GM23248 (cell line): ENCODE measurements around the gene ADIPOR2. TPM values are rescaled to one million over a fixed set of nuclear protein-coding genes. Genes with fewer than 3 reads are reported as not detected.

Experiments used
- DNase-seq: peaks from one replicate; pipeline ENCODE4 v3.0.0-alpha.2; 2015
- H2AFZ ChIP-seq: fragments of 200-600 bp; sonication (generic); 2 replicates; pipeline ENCODE4 v1.6.1; 2016; ENCODE audit warnings: antibody characterized with exemption
- H3F3A ChIP-seq: fragments of 200-600 bp; sonication (generic); 2 replicates; pipeline ENCODE4 v1.6.1; 2016; ENCODE audit warnings: mild to moderate bottlenecking, antibody characterized with exemption, mixed run types; ENCODE audit not compliant: insufficient read depth
- H3K27ac ChIP-seq: fragments of 200-600 bp; sonication (generic); 2 replicates; pipeline ENCODE4 v1.5.1; 2016; ENCODE audit warnings: mild to moderate bottlenecking
- H3K27me3 ChIP-seq: fragments of 200-600 bp; sonication (generic); replicated peaks from 2 replicates; pipeline ENCODE4 v1.6.1; 2016; ENCODE audit warnings: mild to moderate bottlenecking; ENCODE audit not compliant: insufficient read depth
- H3K36me3 ChIP-seq: fragments of 200-600 bp; sonication (generic); 2 replicates; pipeline ENCODE4 v1.6.1; 2016; ENCODE audit warnings: low read depth, mild to moderate bottlenecking
- H3K4me1 ChIP-seq: fragments of 200-600 bp; sonication (generic); 2 replicates; pipeline ENCODE4 v1.6.1; 2016; ENCODE audit warnings: mild to moderate bottlenecking; ENCODE audit not compliant: insufficient read depth
- H3K4me2 ChIP-seq: fragments of 200-600 bp; sonication (generic); one replicate; pipeline ENCODE4 v1.6.1; 2016; ENCODE audit warnings: mild to moderate bottlenecking; ENCODE audit not compliant: unreplicated experiment
- H3K4me3 ChIP-seq: fragments of 200-600 bp; sonication (generic); 2 replicates; pipeline ENCODE4 v1.5.1; 2016; ENCODE audit warnings: mild to moderate bottlenecking
- H3K79me2 ChIP-seq: fragments of 200-600 bp; sonication (generic); 2 replicates; pipeline ENCODE4 v1.6.1; 2016; ENCODE audit warnings: mild to moderate bottlenecking; ENCODE audit not compliant: insufficient read depth
- H3K9ac ChIP-seq: fragments of 200-600 bp; sonication (generic); 2 replicates; pipeline ENCODE4 v1.6.1; 2016; ENCODE audit warnings: mild to moderate bottlenecking
- H3K9me2 ChIP-seq: fragments of 200-600 bp; sonication (generic); 2 replicates; pipeline ENCODE4 v1.6.1; 2016; ENCODE audit warnings: mixed run types, mild to moderate bottlenecking, moderate library complexity; ENCODE audit not compliant: insufficient read depth
- H3K9me3 ChIP-seq: fragments of 200-600 bp; sonication (generic); one replicate; pipeline ENCODE4 v1.6.1; 2017; ENCODE audit warnings: low read depth
- H4K20me1 ChIP-seq: fragments of 200-600 bp; sonication (generic); 2 replicates; pipeline ENCODE4 v1.6.0; 2016; ENCODE audit not compliant: insufficient read depth
- EZH2 ChIP-seq: fragments of 200-600 bp; sonication (generic); IDR thresholded peaks from 2 replicates; pipeline ENCODE4 v1.6.1; 2018; ENCODE audit warnings: antibody characterized with exemption, mild to moderate bottlenecking; ENCODE audit not compliant: insufficient read depth, poor library complexity, severe bottlenecking
- EZH2phosphoT487 ChIP-seq: fragments of 200-600 bp; sonication (generic); IDR thresholded peaks from 2 replicates; pipeline ENCODE4 v1.6.1; 2018; ENCODE audit warnings: antibody characterized with exemption, moderate library complexity, mild to moderate bottlenecking, low read depth; ENCODE audit not compliant: insufficient read depth
- WGBS, 2 experiments: methylation state at CpG; one replicate each; pipeline ENCODE4 v1.1.6; 2015 to 2017; ENCODE audit warnings: low lambda C conversion rate in 2 of 2, low coverage in 1 of 2; ENCODE audit errors: missing lambda C conversion rate in 2 of 2; 5-methylcytosine and 5-hydroxymethylcytosine counted together
- in situ Hi-C: fragments of 300-500 bp; cut with MboI; formaldehyde crosslinking; loops from 2 replicates; pipeline ENCODE4 v1.15.0; 2020
- polyA plus RNA-seq: library from polyadenylated mRNA; unstranded; fragments of >200 nt; fragmentation: Nextera tagmentation; extraction: Ambion mirVana; gene quantifications from 2 replicates; pipeline ENCODE4 v1.2.1, GENCODE V29; 2016
- total RNA-seq: library from RNA; depleted of rRNA; stranded (reverse); fragments of >200 nt; shearing (Covaris generic); gene quantifications from 2 replicates; pipeline ENCODE4 v1.2.3, GENCODE V29; 2014

ADIPOR2 gene
- total and polyA plus RNA-seq, 2 experiments from 2014 or later = 4.2 to 18.8 TPM

DNA sequence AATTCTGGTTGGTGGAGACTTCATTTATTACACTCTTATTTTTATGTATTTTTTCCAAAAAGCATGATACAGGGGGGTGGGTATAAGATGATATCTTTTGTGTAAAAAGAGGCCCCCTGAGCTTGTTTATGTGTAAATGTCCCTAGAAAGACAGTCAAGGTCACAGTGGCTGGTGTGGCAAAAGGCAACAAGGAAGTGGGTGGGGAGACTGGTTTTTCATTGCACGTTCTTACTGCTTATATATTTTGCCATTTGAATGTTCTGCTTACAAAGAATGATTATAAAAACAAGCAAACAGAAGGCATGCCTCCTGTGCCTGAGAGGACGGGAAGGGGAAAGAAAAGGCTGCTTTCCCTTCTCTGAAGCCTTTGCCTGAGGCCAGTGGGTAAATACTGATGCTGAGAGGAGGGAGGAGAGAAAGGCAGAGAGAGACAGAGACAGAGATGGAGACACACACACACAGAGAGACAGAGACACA, 24.1 kb upstream of the ADIPOR2 start:
- DNase-seq = no peak
- H3K36me3 ChIP-seq = no peaks in the 10 kb centered on the region
- no peaks in the 10 kb centered on the region for H3K27me3 ChIP-seq
- 70 to 84% methylated on average over 2 of the region's 2 CpGs for WGBS, 2 experiments
- H3K79me2 ChIP-seq = no peaks in the 10 kb centered on the region
- no peak overlapping the region for H3K27ac ChIP-seq
- no peak overlapping the region for H3K4me2 ChIP-seq
- H3K9me3 ChIP-seq = no peaks in the 10 kb centered on the region
- in situ Hi-C loops = loop anchor here (25.0 kb wide), 1 partner anchor 921 kb away; no protein-coding TSS in a partner anchor
- H2AFZ ChIP-seq = no peak overlapping the region
- TF ChIP-seq EZH2phosphoT487 (no peak), EZH2 (no peak)
- H3F3A ChIP-seq = peaks cover 28% of the 10 kb centered on the region
- no peaks in the 10 kb centered on the region for H3K4me1 ChIP-seq
- no peak overlapping the region for H3K9ac ChIP-seq
- no peaks in the 10 kb centered on the region for H4K20me1 ChIP-seq
- H3K4me3 ChIP-seq = no peak overlapping the region
- H3K9me2 ChIP-seq = no peaks in the 10 kb centered on the region

DNA sequence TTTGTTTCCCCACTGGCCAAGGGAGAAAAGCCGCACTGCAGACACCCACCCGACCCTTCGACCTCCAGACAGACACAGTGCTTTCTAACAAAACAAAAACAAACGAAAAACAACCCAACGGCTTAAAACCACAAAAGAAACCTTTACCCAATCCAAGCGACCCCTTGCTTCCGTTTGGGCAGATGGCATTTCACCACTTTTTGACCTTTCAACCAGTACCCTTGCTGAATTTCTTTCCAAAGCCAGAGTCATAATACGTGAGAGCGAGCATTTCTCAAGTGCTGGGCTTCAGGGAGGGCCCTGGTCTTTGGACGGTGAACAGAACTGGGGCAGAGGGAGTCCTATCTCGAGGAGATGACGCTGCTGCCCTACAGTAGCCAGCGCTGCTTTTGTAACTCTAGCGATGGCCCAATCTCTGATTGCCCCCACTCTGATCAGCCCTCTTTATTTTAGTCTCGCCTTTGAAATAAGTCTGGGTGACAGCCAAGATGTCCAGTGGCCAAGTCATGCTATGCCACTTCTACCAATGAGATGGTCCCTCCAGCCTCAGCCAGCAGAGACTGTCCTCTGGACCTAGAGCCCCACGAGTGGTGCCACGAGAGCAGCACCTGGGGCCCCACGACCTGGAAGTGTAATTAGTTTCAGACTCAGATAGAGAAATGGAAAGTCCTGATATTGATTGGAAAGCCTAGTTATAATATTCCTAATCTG, 21.9 kb upstream of the ADIPOR2 start:
- no peaks in the 10 kb centered on the region for H3K9me3 ChIP-seq
- no peak overlapping the region for H2AFZ ChIP-seq
- no peaks in the 10 kb centered on the region for H4K20me1 ChIP-seq
- H3K79me2 ChIP-seq = no peaks in the 10 kb centered on the region
- H3K9me2 ChIP-seq = no peaks in the 10 kb centered on the region
- no peaks in the 10 kb centered on the region for H3K36me3 ChIP-seq
- no peak overlapping the region for H3K27ac ChIP-seq
- H3K4me3 ChIP-seq = no peak overlapping the region
- peaks cover 24% of the 10 kb centered on the region for H3F3A ChIP-seq
- no peaks in the 10 kb centered on the region for H3K4me1 ChIP-seq
- TF ChIP-seq EZH2 (no peak), EZH2phosphoT487 (no peak)
- H3K27me3 ChIP-seq = no peaks in the 10 kb centered on the region
- WGBS, 2 experiments = 84% methylated on average over 18 of the region's 18 CpGs
- no peak overlapping the region for H3K4me2 ChIP-seq
- no peak overlapping the region for H3K9ac ChIP-seq
- in situ Hi-C loops = loop anchor here (25.0 kb wide), 1 partner anchor 918 kb away; no protein-coding TSS in a partner anchor
- DNase-seq = no peak

DNA sequence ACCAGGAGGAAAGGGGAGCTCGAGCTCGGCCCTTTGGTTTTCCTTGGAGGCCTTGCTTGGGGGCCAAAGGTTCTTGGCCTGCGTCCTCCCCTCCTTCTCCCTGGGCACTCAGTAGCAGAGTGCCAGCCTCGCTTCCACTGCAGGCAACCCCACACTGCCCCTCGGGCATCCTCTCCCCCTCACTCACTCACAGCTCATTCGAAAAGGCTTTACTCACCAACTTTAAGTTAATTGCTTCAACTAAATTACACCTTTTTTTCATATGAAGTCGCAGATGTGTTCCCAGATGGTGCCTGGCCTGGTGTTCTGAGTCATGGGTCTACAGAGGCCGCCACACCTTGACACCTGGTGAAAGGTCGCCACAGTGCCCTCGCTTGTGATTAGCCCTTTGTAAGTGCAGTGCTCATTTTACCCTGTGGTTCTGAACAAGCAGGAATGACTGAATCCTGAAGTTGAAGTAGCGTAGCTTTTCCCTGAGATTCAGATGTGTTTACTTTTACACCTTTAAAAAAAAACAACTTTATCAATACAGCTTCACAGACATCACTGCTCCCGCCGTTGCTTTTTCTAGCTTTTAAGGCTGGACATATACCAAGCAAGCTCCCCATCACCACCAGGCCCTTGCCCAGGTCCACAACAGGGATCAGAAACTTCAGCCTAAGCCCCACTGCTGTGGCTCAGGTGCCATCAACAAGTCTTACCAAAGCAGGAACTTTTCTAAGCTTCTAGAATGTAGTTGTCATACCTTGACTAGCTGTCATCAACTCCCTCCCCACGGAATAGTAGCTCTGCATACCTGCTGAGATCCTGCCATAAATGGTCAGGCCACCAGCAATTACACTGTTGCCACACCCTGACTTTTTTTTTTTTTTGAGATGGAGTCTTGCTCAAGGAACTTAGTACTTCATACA, 20.3 kb upstream of the ADIPOR2 start:
- no peaks in the 10 kb centered on the region for H3K4me1 ChIP-seq
- H3K9ac ChIP-seq = no peak overlapping the region
- H2AFZ ChIP-seq = no peak overlapping the region
- peaks cover 13% of the 10 kb centered on the region for H3F3A ChIP-seq
- in situ Hi-C loops = loop anchor here (25.0 kb wide), 1 partner anchor 917 kb away; no protein-coding TSS in a partner anchor
- H4K20me1 ChIP-seq = no peaks in the 10 kb centered on the region
- H3K4me2 ChIP-seq = no peak overlapping the region
- H3K27me3 ChIP-seq = no peaks in the 10 kb centered on the region
- H3K9me3 ChIP-seq = no peaks in the 10 kb centered on the region
- H3K79me2 ChIP-seq = no peaks in the 10 kb centered on the region
- H3K27ac ChIP-seq = no peak overlapping the region
- DNase-seq = no peak
- TF ChIP-seq EZH2phosphoT487 (no peak), EZH2 (no peak)
- WGBS, 2 experiments = 69 to 78% methylated on average over 13 to 14 of the region's 14 CpGs
- H3K9me2 ChIP-seq = no peaks in the 10 kb centered on the region
- no peak overlapping the region for H3K4me3 ChIP-seq
- no peaks in the 10 kb centered on the region for H3K36me3 ChIP-seq

DNA sequence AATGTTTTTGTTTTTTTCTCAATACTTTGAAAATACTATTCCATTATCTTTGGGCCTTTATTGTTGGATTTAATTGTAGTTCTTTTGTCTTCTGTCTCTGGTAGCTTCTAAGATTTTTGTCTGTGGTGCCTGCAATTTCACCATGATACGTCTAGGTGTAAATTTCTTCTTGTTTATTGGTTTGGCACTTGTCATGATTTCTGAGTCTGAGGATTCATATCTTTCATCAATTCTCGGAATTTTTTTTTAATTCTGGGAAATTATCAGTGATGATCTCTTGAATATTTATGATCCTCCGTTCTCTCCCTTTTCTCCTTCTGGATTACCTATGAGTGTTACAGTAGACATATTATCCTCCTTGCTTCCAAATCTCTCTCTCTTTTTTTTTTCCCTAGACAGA, 14.8 kb upstream of the ADIPOR2 start:
- H3K27ac ChIP-seq = no peak overlapping the region
- WGBS, 2 experiments = 73 to 79% methylated on average over 3 of the region's 3 CpGs
- H3K4me2 ChIP-seq = no peak overlapping the region
- no peaks in the 10 kb centered on the region for H4K20me1 ChIP-seq
- H3K4me1 ChIP-seq = no peaks in the 10 kb centered on the region
- H3K27me3 ChIP-seq = no peaks in the 10 kb centered on the region
- DNase-seq = no peak
- no peak overlapping the region for H3K9ac ChIP-seq
- no peak overlapping the region for H2AFZ ChIP-seq
- no peaks in the 10 kb centered on the region for H3K79me2 ChIP-seq
- no peaks in the 10 kb centered on the region for H3K36me3 ChIP-seq
- in situ Hi-C loops = no loop called here
- H3F3A ChIP-seq = no peaks in the 10 kb centered on the region; the same call in 1 of the 2 replicates
- no peaks in the 10 kb centered on the region for H3K9me3 ChIP-seq
- H3K4me3 ChIP-seq = no peak overlapping the region
- no peaks in the 10 kb centered on the region for H3K9me2 ChIP-seq
- TF ChIP-seq EZH2 (no peak), EZH2phosphoT487 (no peak)
